ENCODE measurements around the gene SESTD1. TPM values are rescaled to one million over a fixed set of nuclear protein-coding genes. Genes with fewer than 3 reads are reported as not detected.
A peak's percentile ranks its signal among the peaks of the same experiment; 100 is the strongest.

SESTD1 gene
- total RNA-seq, 1 experiment from 2014 or later = 26.6 TPM

GRCh38 chr2:179106342-179106675 lies 158.3 kb downstream of the SESTD1 start:
- TF ChIP-seq RAD21 (IDR thresholded peaks at IDR 0.05; ENCODE audit: low read depth) (no peak), FOSL1 (IDR thresholded peaks at IDR 0.05; ENCODE audit: low read depth) (no peak), POLR2AphosphoS5 (IDR thresholded peaks at IDR 0.05; ENCODE audit: low read depth, low read length) (no peak), REST (IDR thresholded peaks at IDR 0.05; ENCODE audit: low read depth) (no peak), JUND (IDR thresholded peaks at IDR 0.05) (no peak), EZH2 (IDR thresholded peaks at IDR 0.05) (no peak), ZFX (IDR thresholded peaks at IDR 0.05) (no peak), YY1 (IDR thresholded peaks at IDR 0.05; ENCODE audit: extremely low read depth, insufficient replicate concordance, low read depth, low read length) (no peak), TCF7L2 (IDR thresholded peaks at IDR 0.05; ENCODE audit: borderline replicate concordance, extremely low read depth, insufficient read depth, insufficient read length) (no peak), ZBTB33 (IDR thresholded peaks at IDR 0.05; ENCODE audit: extremely low read depth, insufficient replicate concordance, low read length) (no peak), POLR2A (IDR thresholded peaks at IDR 0.05; ENCODE audit: borderline replicate concordance, extremely low read depth, insufficient read depth, insufficient read length) (no peak), CEBPB (IDR thresholded peaks at IDR 0.05; ENCODE audit: low read depth) (no peak), SRF (IDR thresholded peaks at IDR 0.05; ENCODE audit: low read depth) (no peak), ZNF274 (IDR thresholded peaks at IDR 0.05; ENCODE audit: low read depth, low read length) (no peak), CTCF (IDR thresholded peaks at IDR 0.05 in 2 of 3, conservative IDR thresholded peaks at IDR 0.05 in 1 of 3; ENCODE audit: borderline replicate concordance in 1 of 3, insufficient read depth in 1 of 3, low read depth in 2 of 3, low read length in 2 of 3) (no peak), EZH2phosphoT487 (IDR thresholded peaks at IDR 0.05; ENCODE audit: borderline replicate concordance) (no peak), SP1 (IDR thresholded peaks at IDR 0.05; ENCODE audit: low read depth) (no peak), ATF3 (IDR thresholded peaks at IDR 0.05) (no peak), SIN3A (IDR thresholded peaks at IDR 0.05; ENCODE audit: low read depth) (no peak)
- ChIA-PET CTCF (no interaction called here), RAD21 (ENCODE audit: low non-redundant PET in 1 of 2, low total read pairs in 2 of 2, uncharacterized antibody in 2 of 2, unreplicated experiment in 2 of 2) (no interaction called here), POLR2A (interaction anchor here (0.8 kb wide), 1 partner anchor 11 kb away, joined by 4 read pairs; no protein-coding TSS in a partner anchor)
- H3K27me3 ChIP-seq (ENCODE audit: insufficient read depth, low read length) = no peaks in the 10 kb centered on the region
- ATAC-seq = peak; percentile 37
- no peak for DNase-seq (ENCODE audit: low read depth, low spot score)
- no TSS peak for BruUV-seq (replicated peaks)
- intact Hi-C loops (cut with micrococcal nuclease) = no loop called here
- H3K79me2 ChIP-seq (ENCODE audit: insufficient read depth, low read length) = no peaks in the 10 kb centered on the region
- H3K36me3 ChIP-seq (ENCODE audit: control insufficient read depth in 1 of 2, insufficient read depth in 2 of 2, low read length in 2 of 2) = 0 out of 4 replicates have a peak, but pooled peaks cover 0 to 2% of the 10 kb centered on the region in 2 experiments
- peak overlapping the region; percentile 55 for H3K4me2 ChIP-seq (ENCODE audit: low read length)
- peaks cover 22 to 32% of the 10 kb centered on the region in 2 experiments; a peak in 3 of 4 replicates for H3K4me1 ChIP-seq (ENCODE audit: control insufficient read depth in 1 of 2, insufficient read depth in 2 of 2, low read length in 2 of 2)
- H3K9ac ChIP-seq (ENCODE audit: low read length) = no peak overlapping the region
- H3K27ac ChIP-seq (ENCODE audit: low read depth, low read length) = no peak overlapping the region
- H3K9me2 ChIP-seq (ENCODE audit: insufficient read depth) = no peaks in the 10 kb centered on the region
- H2AFZ ChIP-seq (ENCODE audit: low read depth, low read length, poor library complexity, severe bottlenecking) = no peak overlapping the region
- H3K4me3 ChIP-seq (replicated peaks in 1 of 2; ENCODE audit: low read depth in 1 of 2, low read length in 2 of 2) = no peak overlapping the region
- H3K9me3 ChIP-seq (ENCODE audit: control insufficient read depth in 1 of 2, insufficient read depth in 1 of 2, low read depth in 1 of 2, low read length in 2 of 2) = no peaks in the 10 kb centered on the region
- H4K20me1 ChIP-seq (ENCODE audit: insufficient read depth) = no peaks in the 10 kb centered on the region

All from HCT116 (cell line).